Measurements from ENCODE around the gene KIAA0513.

KIAA0513 gene

DNA sequence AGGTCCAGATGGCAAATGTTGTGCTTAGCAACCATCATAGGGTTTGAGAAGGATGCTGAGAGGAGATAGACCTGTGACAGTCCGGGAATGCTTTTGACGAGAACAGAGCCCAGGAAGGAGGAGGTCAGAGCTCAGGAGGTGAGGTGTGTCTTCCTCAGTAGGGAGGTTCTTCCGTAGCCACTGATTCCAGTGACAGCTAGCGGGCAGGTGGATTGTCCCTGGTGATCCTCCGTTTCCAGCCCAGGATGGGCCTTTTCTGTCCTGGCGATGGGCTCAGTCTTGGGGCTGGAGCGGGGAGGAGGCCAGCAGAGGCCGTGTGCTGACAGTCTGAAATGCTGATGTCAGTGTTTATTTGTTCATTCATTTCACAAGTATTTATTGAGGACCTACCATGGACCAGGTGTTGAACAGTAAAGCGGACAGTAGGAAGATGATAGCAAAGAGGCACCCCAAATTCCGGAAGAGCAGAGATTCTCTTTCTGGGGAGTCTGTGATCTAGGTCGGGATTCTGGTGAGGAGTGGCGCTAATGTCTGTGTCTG is 38.8 kb downstream of the KIAA0513 start:
- in situ Hi-C loops (cut with MboI; ENCODE audit: low sequenced_read_pairs), result no loop called here

DNA sequence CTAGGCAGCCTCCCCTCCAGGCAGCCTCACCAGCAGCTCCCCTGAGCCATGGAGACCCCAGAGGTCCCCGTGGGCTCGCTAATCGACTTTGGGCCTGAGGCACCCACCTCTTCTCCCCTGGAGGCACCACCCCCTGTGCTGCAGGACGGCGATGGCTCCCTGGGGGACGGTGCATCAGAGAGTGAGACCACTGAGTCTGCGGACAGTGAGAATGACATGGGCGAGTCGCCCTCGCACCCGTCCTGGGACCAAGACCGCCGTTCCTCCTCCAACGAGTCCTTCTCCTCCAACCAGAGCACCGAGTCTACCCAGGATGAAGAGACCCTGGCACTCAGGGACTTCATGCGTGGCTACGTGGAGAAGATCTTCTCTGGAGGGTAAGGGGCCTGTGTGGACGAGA is 39.4 kb downstream of the KIAA0513 start:
- in situ Hi-C loops (cut with MboI; ENCODE audit: low sequenced_read_pairs), result no loop called here

DNA sequence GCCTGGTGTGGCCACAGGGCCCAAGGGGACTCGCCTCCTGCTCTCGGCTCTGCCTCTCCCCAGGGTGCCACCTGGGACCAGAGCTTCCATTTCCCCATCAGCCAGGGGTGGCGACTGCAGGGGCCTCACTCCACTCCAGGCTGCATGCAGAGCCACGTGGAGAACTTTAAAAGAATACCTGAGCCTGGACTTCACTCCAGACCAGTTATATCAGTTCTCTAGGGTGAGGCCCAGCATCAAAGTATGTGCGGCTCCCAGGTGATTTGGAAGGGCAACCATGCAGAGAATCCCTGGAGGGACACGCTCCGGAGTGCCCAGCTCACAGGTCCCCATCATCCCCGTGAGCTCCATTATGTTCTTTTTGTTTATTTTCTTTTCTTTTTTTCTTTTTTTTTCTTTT is 39.8 kb downstream of the KIAA0513 start:
- in situ Hi-C loops (cut with MboI; ENCODE audit: low sequenced_read_pairs), result no loop called here

DNA sequence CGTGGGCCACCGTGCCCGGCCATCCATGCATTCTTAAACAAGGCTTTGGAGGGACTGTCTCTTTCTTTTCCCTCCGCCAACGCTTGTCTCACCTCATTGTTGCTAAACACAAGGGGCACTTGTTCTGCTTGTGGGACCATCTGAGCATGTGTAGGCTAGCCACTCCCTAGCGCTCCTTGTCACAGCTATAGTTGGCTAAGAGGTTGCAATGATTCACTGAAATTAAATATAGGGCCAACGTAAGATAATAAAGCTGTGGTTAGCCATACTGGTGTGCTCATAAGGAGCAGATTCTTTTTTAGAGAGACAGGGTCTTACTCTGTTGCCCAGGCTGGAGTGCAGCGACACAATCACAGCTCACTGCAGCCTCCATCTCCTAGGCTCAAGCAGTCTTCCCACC is 41.2 kb downstream of the KIAA0513 start:
- in situ Hi-C loops (cut with MboI; ENCODE audit: low sequenced_read_pairs), result no loop called here

DNA sequence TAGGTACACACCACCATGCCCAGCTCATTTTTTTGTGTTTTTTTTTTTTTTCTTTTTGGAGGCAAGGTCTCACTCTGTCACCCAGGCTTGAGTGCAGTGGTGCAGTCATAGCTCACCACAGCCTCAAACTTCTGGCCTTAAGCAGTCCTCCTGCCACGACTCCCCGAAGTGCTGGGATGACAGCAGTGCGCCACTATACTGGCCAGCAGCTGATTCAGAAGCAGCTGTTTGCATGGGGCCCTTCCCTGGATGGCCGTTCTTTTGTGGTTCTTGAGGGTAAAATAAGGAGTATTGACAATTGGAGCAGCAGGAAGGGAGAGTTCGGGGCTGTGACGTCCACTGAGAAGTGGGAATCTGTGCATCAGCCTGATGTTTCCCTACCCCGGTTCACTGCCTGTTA is 41.6 kb downstream of the KIAA0513 start:
- in situ Hi-C loops (cut with MboI; ENCODE audit: low sequenced_read_pairs), result no loop called here

DNA sequence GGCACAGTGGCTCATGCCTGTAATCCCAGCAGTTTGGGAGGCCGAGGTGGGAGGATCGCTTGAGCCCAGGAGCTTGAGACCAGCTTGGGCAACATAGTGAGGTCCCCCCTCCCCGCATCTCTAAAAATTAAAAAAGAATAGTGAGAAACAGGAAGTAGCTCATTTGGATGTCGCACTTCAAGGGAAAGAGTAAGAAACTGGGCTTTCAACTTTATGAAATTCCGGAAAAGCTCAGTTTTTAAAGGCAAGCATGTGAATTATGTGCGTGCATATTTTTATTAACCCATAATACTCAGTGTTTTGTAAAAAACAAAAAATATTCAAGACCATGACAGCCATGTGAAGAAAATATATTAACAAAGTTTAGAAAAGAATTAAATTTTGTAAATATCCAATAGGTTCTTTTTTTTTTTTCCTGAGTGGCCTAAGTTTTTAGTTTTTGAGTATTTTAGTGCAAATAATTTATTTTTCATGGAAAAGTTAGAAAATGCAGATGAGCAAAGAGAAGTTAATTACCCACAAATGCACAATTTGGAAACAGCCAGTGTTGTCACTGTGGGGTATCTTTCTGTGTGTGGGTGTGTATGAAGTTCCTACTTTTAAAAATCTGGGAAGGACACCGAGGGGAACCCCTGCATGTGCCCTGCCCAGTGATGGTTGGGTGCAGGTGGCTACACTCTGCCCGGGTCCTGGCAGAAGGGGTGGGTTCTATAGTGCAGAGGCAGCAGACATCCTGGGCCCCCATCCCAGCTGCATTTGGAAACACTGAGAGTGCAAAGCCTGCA is 44.7 kb downstream of the KIAA0513 start:
- in situ Hi-C loops (cut with MboI; ENCODE audit: low sequenced_read_pairs), result no loop called here

DNA sequence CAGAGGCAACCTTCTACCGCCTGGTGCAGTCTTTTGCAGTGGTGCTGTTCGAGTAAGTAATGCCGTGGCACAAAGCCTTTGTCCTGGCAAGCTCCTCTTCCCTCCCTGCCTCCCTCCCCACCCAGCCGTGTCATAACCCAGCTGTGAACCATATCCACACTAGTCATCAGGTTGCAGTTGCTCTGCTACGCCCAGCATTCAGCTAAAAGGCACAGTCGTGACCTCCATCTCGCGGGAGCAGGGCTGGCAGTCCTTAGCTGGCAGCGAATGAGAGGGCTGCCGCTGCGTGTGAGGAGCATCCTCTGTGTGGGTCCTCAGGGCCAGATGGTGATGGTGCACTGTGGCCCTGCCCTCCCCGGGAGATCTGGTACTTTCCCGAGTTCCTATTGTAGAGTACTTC is 45.4 kb downstream of the KIAA0513 start:
- in situ Hi-C loops (cut with MboI; ENCODE audit: low sequenced_read_pairs), result no loop called here

DNA sequence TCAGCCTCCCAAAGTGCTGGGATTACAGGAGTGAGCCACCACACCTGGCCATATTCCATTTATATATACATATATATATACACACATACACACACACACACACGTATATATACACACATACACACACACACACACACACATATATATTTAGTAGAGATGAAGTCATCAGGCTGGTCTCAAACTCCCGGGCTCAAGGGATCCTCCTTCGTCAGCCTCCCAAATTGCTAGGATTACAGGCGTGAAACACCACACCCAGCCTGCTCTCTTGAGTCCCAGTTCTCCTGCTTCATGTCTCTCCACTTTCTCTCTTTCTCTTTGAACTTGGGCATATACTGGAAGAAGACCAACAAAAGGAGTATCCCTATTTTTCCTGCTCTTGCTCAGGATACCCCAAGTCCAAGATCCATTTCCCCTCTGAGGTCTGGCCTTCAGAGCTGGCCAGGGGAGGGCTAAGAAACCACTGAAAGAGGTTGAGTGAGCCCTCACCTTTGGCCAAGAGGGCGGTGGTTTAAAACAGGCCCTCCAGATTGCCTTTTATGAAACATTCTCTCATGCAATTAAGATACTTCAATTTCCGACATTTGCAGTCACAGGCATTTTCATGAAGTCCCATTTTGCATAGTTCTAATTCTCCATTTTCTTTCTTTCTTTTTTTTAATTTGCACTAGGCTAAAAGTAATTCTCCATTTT is 46.8 kb downstream of the KIAA0513 start:
- in situ Hi-C loops (cut with MboI; ENCODE audit: low sequenced_read_pairs), result no loop called here

DNA sequence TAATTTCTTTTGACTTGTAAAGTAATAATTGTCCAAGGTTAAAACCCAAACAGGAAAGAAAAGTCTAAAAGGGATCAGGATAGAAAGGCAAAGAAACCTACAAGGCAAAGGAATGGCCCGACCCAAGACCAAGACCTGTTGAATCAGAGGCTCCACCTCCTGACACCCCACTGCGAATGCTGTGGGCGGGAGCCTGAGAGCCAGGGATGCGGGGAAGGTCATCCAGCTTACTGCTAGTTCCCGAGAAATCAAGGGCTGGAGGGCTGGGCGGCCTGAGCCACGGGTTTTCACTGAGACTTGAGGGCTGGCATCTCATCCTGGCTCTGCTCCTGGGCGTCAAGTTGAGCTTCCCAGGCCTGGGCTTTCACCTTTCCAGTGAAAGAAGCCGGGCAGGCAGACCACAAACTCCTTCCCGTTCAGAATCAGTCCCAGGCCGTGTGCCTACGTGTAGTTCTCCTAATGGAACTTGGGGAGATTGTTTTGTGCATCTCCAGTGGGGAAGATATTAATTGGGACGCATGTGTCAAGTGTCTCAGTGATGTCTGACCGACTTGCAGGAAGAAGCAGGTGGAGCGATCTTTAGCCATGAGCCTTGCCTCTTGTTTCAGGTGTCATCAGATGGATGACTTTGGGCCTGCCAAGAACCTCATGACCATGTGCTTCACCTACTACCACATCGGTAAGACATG is 47.8 kb downstream of the KIAA0513 start:
- in situ Hi-C loops (cut with MboI; ENCODE audit: low sequenced_read_pairs), result no loop called here

DNA sequence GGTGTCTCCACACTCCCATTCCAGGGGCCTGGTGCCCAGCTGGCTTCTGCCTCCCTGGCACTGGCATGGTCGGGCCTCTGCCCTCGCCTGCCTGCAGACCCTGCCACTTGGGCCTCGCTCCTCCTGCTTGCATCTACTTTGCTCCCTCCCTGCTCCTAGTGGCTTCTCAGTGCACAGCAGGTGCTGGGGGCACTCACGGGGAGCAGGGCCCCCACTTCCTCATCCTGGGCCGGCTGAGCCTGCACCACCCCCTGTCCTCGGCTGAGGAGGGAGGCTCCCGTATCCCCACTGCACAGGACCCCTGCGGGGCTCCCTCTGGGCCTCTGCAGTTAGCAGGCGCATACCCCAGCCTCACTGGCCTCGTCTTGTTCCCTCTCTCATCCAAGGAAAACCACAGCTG is 49.4 kb downstream of the KIAA0513 start:
- in situ Hi-C loops (cut with MboI; ENCODE audit: low sequenced_read_pairs), result no loop called here

DNA sequence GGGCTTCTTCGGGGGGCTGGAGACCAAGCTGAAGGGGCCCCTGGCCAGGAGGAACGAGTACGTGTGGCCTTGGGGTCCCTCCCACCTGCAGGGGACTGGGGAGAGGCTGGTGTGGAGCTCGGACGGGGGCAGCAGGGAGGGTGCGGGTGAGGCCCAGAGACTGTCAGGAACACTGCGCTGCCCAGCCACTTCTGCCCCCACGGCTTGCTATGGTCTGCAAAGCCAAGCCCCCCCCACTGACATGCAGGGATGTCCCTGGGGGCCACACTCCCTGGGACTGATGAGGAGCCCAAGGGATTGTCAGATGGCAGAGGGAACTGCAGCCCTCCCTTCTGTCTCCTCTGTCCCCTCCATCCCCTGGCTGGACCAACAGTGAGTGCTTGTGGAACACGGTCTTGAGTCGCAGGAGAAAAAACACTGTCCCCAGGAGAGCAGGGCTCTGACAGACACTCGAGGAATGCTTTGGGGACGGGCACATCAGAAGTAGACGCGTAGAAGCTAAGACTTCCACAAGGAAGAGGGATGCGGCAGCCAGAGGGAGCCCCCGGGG is 50.1 kb downstream of the KIAA0513 start:
- in situ Hi-C loops (cut with MboI; ENCODE audit: low sequenced_read_pairs), result no loop called here

DNA sequence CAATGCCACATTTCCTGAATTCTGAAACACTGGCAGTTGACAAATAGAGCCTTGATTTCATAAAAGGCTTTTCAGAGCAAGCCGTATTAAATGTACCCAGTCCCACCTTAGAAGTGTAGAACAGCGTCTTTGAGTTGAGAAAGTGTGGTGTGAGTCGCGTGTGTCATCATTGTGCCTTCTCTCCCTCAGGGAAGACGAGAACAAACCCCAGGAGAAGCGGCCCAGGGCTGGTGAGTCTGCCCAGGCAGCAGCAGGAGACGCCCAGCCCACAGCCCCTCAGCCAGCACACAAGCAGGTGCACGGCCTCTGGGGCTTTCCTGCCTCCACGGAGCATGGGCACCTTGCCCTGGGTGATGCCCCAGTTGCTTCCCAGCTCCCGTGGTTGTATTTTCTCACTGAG is 50.6 kb downstream of the KIAA0513 start:
- in situ Hi-C loops (cut with MboI; ENCODE audit: low sequenced_read_pairs), result no loop called here

DNA sequence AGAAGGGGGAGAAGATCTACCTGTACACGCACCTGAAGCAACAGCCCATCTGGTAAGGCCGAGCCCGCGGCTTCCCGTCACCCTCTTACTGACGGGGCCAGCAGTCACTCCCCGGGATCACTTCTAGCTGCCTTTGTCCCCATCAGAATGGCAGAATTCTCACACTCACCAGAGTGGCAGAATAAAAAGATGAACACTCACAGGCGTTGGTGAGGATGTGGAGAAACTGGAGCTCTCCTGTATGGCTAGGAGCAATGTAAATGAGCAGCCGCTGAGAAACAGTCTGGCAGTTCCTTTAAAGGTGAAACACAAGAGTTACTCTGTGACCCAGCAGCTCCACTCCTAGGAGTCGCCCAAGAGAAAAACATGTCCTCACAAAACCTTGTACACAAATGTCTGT is 51.4 kb downstream of the KIAA0513 start:
- in situ Hi-C loops (cut with MboI; ENCODE audit: low sequenced_read_pairs), result no loop called here

DNA sequence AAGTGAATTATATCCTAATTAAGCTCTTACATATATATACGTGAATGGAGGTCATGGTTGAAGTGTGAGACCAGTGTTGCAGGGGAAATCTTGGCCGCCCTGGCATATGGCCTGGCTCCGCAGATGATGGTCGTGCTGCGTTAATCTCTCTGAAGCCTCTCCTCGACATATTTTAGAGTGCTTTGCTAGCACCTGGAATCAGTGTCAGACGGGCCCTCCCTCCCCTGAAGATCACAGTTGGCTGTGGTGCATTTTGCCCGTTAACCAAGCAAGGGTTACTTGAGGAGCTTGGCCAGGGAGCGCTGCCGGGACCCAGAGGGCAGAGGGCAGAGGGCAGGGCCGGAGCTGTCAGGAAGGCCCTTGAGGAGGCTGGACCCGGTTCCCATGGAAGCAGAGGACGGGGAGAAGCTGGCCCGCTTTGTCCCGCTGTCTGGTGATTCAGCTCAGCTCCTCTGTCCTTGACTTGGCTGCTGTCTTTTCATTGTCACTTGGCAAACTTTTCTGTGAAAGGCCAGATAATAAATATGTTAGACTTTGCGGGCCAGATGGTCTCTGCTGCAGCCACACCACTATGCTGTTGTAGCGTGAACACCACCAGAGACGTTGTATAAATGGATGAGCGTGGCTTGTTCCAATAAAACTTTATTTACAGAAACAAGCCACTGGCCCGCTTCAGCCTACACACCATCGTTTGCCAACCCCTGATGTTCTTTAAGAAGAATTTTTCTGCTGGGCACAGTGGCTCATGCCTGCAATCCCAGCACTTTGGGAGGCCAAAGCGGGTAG is 52.4 kb downstream of the KIAA0513 start:
- in situ Hi-C loops (cut with MboI; ENCODE audit: low sequenced_read_pairs), result no loop called here

DNA sequence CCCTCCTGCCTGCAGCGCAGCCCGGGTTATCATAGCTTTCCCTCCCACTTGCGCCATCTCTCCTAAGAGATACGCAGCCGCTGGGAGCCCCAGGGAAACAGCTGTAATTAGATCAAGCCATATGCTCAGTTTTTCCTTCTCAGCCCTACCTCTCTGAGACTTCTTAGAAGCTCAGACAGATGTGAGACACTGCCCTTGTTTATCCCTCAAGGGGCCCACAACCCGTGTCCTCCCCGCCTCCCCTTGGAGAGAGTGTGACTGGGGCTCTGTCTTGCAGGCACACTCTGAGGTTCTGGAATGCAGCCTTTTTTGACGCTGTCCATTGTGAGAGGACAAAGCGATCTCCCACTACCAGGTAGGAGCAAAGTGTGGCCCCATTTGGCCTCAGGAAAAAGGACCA is 53.4 kb downstream of the KIAA0513 start:
- in situ Hi-C loops (cut with MboI; ENCODE audit: low sequenced_read_pairs), result no loop called here

DNA sequence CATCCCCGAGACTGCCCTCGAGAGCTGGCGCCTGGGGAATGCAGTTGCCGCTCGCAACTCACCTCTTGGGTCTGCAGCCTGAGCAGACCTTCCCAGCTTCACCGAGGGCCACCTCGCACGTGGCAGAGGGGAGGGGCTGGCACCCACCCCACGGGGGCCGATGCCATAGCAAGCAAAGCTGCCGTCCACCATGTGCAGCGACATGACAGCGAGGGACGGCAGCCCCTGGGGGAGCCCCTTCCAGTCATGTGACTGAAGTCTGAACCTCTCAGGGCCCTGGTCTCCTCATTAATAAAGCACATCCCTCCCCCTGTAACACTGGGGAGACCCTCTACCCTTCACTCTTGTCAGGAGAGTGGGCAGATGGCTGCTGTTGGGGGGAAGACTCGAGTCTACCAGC is 54.2 kb downstream of the KIAA0513 start:
- in situ Hi-C loops (cut with MboI; ENCODE audit: low sequenced_read_pairs), result no loop called here

DNA sequence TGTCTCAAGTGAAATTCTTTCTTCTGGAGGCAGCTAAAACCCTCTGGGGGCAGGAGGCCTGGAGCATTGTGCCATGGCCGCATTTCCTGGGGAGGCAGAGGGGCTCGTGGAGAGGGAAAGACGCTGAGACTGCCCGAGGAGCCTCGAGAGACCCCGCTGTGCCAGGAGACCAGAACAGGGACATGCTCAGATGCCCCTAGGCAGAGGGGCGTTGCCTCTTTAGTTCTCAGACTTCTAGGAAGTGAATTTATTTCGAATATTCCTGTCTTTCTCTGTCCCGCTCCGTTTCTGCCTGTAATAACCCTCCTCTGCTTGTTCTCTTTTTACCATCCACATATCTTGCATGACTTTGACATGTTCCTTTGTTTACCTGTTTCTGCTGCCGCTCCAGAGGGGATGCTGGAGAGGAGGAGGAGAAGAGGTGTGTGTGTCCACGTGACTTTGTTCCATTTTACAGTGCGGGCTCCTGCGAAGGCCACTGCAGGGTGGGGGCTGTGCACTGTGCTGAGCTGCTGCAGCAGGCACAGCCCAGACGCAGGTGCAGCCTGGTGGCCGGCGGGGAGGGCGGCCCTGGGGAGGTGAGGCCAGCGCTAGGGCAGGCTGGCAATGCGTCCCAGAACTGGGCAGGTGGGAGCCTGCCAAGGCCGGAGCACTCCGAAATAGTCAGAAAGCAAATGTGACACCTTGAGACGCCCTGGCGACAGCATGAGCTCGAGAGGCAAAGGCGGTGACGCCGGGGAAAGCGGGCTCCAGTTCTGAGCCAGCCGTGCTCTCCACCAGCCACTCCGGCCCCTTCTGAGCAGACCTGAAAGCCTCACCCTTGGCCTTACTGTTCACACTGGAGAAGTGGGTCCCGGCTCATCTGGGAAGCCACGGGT is 54.8 kb downstream of the KIAA0513 start:
- in situ Hi-C loops (cut with MboI; ENCODE audit: low sequenced_read_pairs), result no loop called here

DNA sequence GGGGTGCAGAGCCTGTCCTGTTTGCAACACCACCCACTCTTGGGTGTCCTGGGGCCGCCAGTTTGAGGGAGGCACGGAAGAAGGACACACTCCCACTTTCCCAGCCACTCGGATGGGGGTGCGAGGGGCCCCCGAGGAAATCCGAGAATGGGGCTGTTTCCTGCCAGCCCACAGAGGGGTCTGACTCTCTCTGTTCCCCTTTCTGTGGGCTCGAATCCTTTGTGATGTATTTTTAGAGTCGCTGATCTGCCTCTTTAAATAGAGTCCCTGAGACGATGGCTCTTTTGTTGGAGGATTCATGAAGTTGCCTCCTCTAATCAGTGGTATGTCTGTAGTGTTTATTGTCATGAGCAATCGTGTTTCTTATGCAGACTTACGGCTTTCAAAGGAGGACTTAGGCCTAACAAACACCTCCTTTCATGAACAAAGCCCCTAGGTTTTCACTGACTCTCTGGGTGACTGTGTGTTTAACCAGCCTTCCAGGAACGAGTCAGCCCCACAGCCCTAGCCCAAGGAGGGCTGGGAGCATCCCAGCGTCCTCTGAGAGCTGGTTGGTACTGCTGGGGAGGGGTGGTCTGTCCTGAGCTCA is 55.5 kb downstream of the KIAA0513 start:
- in situ Hi-C loops (cut with MboI; ENCODE audit: low sequenced_read_pairs), result no loop called here

DNA sequence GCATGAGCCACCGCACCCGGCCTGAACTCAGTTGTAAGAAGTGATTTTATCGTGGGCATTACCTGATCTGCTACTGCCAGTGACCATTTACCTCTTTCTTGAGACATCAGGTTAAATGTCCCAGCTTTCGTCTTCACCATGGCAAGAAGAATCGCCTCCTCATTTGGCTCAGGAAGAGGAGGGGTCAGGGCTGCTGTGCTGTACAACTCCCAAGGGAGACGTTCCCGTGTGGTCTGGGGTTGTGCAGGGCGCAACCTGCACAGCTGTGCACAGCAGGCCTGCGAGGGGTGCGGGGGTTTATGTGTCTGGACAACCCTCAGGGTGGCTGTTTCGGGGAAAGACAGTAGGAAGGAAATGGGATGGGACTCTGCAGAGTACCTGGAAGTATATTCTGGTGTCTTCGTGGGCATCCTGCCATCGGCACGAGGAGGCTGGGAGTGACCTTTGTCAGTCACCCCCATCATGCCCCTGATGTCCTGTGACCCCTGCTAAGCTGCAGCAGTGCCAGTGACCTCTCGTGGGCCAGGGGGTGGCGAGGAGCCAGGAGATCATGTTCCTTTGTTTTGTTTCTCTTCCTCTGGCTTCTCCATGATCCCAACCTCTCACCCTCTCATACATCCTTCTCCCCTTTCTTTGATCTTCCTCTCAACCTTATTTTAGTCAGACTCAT is 57.4 kb downstream of the KIAA0513 start:
- in situ Hi-C loops (cut with MboI; ENCODE audit: low sequenced_read_pairs), result no loop called here

All from hTERT RPE-1 (cell line).